ENCODE results near the gene MYLIP. TPM values are rescaled to one million over a fixed set of nuclear protein-coding genes. Genes with fewer than 3 reads are reported as not detected.

Gene MYLIP
- 10 to 100 TPM; 17.2 to 38.6 TPM for total RNA-seq
- long read RNA-seq, transcript MYLIP-202 (7 exons, 1,666 nt), result major isoform, 6 of 11 reads
- long read RNA-seq, partial matches to known transcripts, result 3 of 11 reads
- long read RNA-seq, other reads (novel, unspliced or antisense), result 2 of 11 reads

- DNase-seq (peak; percentile 97 to 99), ATAC-seq (peak; percentile 86)
- intact Hi-C loops (cut with DNase I, micrococcal nuclease), result loop anchor here in 1 of 2 donors (10.0 kb wide), 1 partner anchor 56 kb away; no protein-coding TSS in a partner anchor
These were observed at the start of gene MYLIP for GRCh38 chr6:16128759-16129622. Gene MYLIP, plus strand, starts transcription at chr6:16129086. Its CDS starts 237 bp downstream, at chr6:16129323.

- no peak for DNase-seq
- intact Hi-C loops (cut with DNase I, micrococcal nuclease), result no loop called here
- no peak for ATAC-seq
These were observed 49.5 kb upstream of the MYLIP start for GRCh38 chr6:16079354-16079753.

- ATAC-seq (peak; percentile 74), DNase-seq (no peak)
- intact Hi-C loops (cut with DNase I, micrococcal nuclease), result no loop called here
These were observed 48.7 kb upstream of the MYLIP start for GRCh38 chr6:16080204-16080603.

- ATAC-seq (peak; percentile 95), DNase-seq (peak in 1 of 2 donors; percentile 15)
- intact Hi-C loops (cut with DNase I, micrococcal nuclease), result no loop called here
These were observed 47.6 kb upstream of the MYLIP start for GRCh38 chr6:16081326-16081725.

DNA sequence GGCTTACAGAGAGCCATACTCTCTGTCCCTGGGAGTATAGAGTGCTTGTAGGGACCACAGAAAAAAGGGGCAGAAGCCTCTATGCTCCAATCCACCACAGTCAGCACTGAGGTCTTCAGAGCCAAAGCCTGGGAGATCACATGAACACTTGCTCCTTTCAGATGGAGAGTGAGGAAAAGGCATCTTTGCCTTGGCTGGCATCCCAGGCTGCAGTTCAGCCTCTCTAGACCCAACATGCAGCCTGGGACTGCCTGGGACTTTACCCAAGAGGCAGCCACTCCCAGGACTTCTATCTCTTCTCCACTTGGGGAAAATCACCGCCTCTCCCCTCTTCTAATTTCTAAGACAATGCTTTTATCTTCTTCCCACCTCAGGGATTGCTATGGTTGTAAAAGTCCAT, 46.5 kb upstream of the MYLIP start:
- DNase-seq, result peak in 1 of 2 donors; percentile 6
- ATAC-seq, result peak; percentile 39
- intact Hi-C loops (cut with DNase I, micrococcal nuclease), result no loop called here

GRCh38 chr6:16086965-16087364, 41.9 kb upstream of the MYLIP start:
- DNase-seq (no peak), ATAC-seq (no peak)
- intact Hi-C loops (cut with DNase I, micrococcal nuclease), result no loop called here

DNA sequence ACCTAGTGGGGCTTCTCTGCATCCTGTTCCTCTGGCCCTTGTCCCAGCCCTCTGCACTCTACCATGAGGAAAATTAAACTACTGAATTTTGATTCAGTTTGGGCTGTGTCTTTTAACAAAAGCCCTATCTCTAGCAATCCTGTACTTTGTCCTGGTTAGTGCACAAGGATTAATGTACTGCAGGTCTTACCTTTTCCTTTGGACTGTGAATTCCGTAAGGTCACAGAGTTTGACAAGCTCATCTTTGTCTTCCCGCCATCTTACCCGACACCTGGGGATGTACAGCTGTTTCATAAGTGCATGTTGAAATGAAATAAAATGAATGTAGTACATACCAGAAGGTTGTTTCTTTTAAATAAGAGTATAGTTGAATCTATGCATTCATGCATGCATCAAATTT, 41.5 kb upstream of the MYLIP start:
- ATAC-seq (no peak), DNase-seq (no peak)

DNA sequence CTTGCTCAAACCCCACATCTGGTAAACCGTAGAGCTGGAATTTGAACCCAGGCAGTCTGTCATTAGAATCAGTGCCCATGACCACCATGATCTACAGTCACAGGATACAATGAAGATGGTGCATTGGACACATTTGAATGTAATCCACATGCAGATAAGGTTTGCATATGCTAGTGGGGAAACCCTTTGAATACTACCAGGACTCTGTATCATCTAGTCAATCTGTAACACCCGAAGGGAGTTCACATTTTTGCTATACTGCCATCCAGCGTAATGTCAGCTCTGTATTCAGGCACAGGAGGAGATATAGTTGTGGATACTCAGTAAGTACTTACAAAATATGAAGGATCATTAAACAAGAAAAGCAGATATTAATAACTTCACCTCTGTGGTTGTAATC, 40.5 kb upstream of the MYLIP start:
- intact Hi-C loops (cut with DNase I, micrococcal nuclease), result no loop called here
- DNase-seq (no peak), ATAC-seq (no peak)

More for the DNA sequence above, 41.5 kb upstream of the MYLIP start:
- intact Hi-C loops (cut with DNase I, micrococcal nuclease), result no loop called here

GRCh38 chr6:16089232-16090062, 39.4 kb upstream of the MYLIP start:
- DNase-seq, result no peak
- intact Hi-C loops (cut with DNase I, micrococcal nuclease), result no loop called here
- ATAC-seq, result peak; percentile 82

- no peak for ATAC-seq
- no peak for DNase-seq
- intact Hi-C loops (cut with DNase I, micrococcal nuclease), result no loop called here
These were observed 38.4 kb upstream of the MYLIP start for GRCh38 chr6:16090452-16090851.

- ATAC-seq, result no peak
- no peak for DNase-seq
- intact Hi-C loops (cut with DNase I, micrococcal nuclease), result no loop called here
These were observed 38.0 kb upstream of the MYLIP start for GRCh38 chr6:16090920-16091319.

DNA sequence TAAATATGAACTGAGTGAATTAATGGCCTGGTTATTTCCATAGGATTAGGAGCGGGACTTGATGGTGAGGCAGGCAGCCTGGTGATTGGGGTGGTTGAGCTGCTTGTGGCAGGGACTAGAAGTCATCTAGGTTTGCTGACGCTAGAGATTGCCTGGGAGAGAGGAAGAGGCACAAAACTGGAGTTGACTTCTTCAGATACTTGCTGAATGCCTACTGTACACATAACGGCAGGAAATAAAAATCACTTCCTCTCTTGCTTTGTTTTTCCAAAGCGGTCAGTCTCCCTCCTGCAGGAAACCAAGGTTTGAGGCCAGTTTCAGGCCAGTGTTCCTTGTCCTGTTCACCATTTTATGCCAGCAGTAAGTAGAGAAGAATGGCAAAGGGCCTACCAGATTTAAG, 36.7 kb upstream of the MYLIP start:
- ATAC-seq, result no peak
- DNase-seq, result no peak
- intact Hi-C loops (cut with DNase I, micrococcal nuclease), result no loop called here

DNA sequence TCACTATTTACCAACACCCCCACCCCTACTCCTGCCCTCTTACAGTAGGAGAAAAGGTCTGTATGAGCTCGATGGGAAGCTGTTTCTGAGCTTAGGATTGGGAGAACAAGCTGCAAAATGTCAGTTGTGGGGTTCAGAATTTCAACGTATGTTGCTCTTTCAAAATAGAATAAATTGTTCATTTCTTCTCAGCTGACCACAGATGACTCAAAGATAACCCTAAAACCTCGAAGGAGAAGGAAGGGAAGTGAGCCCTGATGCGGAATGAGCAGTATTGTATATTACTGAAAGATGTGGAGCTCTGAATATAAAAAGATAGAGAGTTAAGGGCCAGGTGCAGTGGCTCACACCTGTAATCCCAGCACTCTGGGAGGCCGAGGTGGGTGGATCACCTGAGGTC, 35.9 kb upstream of the MYLIP start:
- DNase-seq, result no peak
- ATAC-seq, result no peak
- intact Hi-C loops (cut with DNase I, micrococcal nuclease), result no loop called here

DNA sequence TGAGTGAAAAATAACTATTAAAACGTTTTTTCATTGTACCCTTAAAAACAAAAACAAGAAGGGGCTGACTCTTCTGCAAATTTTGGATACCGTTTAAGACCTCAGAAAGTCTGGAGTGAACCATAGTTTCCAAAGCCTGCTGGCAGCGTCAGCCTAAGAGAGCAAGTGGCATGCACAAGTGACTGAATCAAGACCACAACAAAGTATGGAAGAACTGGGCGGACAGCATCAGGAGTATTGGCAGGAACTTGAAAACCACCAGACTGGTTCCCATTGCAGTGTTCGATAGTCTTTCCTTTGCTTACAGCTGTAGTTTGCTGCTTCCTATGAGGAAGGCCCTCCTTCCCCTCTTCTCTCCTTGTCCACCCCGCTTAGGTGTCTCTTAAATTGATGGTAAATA, 33.7 kb upstream of the MYLIP start:
- ATAC-seq (no peak), DNase-seq (no peak)
- intact Hi-C loops (cut with DNase I, micrococcal nuclease), result no loop called here

DNA sequence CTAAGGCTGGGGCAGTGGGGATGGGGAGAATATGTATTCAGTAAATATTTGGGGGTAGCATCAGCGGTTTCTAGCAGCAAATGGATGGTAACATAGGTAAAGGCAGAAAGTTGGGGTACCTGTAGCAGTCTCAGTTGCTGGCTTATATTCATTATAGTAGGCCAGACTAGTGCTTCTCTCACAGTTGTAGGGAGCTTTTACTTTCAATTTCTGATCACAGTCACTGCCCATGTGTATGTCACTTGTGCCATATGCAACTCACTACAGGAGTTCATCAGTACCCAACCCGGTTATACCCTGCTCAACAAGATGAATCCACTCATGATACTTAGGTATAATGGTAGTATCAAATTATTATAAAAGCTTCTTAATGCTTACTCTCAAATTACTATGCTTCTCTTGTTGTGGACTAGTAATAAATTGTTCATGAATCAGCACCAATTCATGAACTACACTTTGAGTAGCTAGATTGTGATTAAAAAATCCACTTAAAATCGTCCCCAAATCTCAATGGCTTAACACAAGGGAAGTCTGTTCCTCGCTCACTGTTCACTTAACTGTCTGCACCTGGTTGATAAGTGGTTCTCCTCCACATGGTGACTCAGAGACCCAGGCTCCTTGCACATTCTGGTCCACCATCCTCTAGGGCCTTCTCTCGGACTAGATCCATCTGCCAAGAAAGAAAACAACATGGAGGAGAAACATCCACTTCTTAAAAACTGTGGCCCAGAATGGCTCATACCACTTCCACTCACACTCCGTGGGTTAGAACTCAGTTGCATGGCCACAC, 31.3 kb upstream of the MYLIP start:
- no peak for ATAC-seq
- intact Hi-C loops (cut with DNase I, micrococcal nuclease), result no loop called here
- DNase-seq, result no peak

DNA sequence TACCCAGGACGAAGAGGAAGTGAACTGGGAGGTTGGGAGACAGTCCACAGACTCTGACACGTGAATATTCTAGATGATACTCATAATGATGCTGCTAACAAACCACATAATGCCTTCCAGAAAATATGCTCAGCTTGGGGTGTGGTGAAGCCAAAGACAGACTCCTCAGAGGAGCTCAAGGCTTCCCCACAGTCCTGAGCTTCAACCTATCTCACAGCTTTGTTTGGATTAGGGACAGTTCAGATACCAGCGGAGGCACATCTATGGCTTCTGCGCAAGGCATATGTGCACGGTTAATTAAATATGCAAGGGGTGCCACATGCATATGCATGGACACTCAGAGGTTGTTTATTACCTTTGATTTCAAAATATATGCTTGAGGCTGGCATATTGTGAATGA, 30.7 kb upstream of the MYLIP start:
- no peak for DNase-seq
- ATAC-seq, result no peak
- intact Hi-C loops (cut with DNase I, micrococcal nuclease), result no loop called here

DNA sequence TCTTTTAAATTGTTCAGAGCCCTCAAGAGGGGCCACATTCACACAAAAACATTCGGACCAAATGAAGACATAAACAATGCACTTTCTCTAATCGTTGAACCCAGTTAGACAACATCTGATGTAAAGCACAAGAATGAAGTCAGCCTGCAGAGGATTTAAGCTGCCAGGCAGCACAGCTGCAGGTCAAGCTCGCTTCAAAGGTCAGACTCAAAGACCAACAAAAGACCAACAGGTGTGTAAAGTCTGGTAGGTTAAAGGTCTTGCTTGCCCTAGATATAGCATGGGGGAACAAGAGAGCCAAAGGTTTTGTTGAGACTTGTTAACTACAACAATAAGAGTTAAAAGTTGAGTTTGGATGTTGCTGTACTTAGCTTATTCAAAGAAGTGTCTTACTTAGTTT, 26.7 kb upstream of the MYLIP start:
- no peak for DNase-seq
- ATAC-seq, result no peak

DNA sequence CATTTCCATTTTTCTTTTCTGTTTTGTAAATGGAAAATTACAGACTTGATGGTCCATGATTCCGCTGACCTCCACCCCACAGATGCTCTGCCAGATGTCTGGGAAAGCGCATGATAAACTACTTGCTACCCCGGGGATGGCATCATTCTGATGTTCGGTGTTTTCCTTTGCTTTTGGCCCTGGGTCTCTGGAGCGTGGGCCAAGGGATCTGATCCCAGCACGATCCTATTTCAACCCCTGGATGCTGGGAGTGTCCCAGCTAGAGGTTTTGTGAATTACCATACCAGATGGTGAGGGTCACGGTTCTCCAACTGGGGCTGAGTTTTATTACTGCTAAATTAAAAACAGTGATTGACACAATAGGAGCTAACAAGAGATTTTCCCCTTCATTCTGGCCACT, 25.2 kb upstream of the MYLIP start:
- DNase-seq (no peak), ATAC-seq (no peak)
- intact Hi-C loops (cut with DNase I, micrococcal nuclease), result no loop called here

More for the DNA sequence above, 26.7 kb upstream of the MYLIP start:
- intact Hi-C loops (cut with DNase I, micrococcal nuclease), result no loop called here

Data from left colon (tissue), 2 donors.